ENCODE data around the gene ATP5F1C.

The ATP5F1C gene

GRCh38 chr10:7818295-7819120 lies 30.5 kb downstream of the ATP5F1C start, which contains the start of gene TAF3:
Gene TAF3 (plus strand): TSS chr10:7818505. CDS start chr10:7818710, 205 bp downstream.
- H3K4me3 ChIP-seq (replicated peaks; ENCODE audit: low read depth, low read length), result peak within 1 kb of the TSS; percentile 92
- DNase-seq (ENCODE audit: extremely low read depth, low read depth), result peak; percentile 46
- no peak for TF ChIP-seq CTCF (IDR thresholded peaks at IDR 0.05; ENCODE audit: low read depth, low read length, missing control alignments)

DNA sequence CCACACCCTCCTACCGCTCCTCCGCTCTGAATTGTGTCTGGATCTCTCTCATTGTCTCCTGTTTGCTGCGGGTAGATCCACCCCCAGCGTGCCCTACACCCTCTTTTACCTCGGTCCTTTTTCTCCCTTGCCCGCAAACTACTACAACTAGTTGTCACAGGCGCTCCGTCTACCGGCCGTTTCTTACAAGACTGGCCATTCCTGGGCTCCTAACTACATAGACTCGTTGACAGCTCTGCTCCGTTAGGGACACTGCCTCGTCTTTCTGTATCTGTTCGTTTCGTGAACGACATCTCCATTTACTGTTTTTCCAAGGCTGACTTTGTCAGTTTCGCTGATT lies 31.1 kb downstream of the ATP5F1C start:
- DNase-seq (ENCODE audit: extremely low read depth, low read depth), result no peak
- peak overlapping the region; percentile 92 for H3K4me3 ChIP-seq (replicated peaks; ENCODE audit: low read depth, low read length)
- TF ChIP-seq CTCF (IDR thresholded peaks at IDR 0.05; ENCODE audit: low read depth, low read length, missing control alignments), result peak; percentile 42

DNA sequence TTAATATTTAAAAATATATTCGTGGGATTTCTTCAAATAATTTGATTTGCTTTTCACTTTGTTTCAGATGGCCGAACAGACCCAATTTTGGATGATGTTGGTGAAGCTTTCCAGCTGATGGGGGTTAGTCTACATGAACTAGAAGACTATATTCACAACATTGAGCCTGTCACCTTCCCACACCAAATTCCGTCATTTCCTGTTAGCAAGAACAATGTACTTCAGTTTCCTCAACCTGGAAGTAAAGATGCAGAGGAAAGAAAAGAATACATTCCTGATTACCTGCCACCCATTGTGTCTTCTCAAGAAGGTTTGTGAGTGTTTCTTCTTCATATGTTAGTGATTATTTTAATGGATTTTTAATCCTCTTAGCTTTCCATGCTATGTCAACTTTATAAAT lies 36.3 kb downstream of the ATP5F1C start:
- no peak overlapping the region for H3K4me3 ChIP-seq (replicated peaks; ENCODE audit: low read depth, low read length)
- no peak for TF ChIP-seq CTCF (IDR thresholded peaks at IDR 0.05; ENCODE audit: low read depth, low read length, missing control alignments)
- no peak for DNase-seq (ENCODE audit: extremely low read depth, low read depth)

- DNase-seq (ENCODE audit: extremely low read depth, low read depth), result peak; percentile 9
- TF ChIP-seq CTCF (IDR thresholded peaks at IDR 0.05; ENCODE audit: low read depth, low read length, missing control alignments), result no peak
Observed at GRCh38 chr10:7826971-7827370, 39.0 kb downstream of the ATP5F1C start.

DNA sequence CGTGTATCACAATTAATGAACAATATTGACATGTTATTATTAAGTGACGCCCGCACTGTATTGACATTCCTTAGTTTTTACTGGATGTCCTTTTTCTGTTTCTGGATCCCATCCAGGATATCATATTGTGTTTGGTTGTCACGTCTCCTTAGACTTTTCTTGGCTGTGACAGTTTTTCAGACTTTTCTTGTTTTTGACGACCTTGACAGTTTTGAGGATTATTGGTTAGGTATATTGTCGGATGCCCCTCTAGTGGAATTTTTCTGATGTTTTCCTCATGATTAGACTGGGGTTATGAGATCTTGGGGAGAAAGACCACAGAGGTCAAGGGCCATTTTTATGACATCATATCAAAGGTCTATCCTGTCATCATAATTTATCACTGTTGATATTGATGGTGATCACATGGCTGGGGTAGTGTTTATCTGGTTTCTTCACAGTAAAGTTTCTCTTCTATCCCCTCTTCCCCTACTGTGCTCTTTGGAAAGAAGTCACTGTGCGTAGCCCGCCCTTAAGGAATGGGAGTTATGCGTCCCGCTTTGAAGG lies 41.4 kb downstream of the ATP5F1C start:
- TF ChIP-seq CTCF (IDR thresholded peaks at IDR 0.05; ENCODE audit: low read depth, low read length, missing control alignments), result no peak
- no peak for DNase-seq (ENCODE audit: extremely low read depth, low read depth)
- no peak overlapping the region for H3K4me3 ChIP-seq (replicated peaks; ENCODE audit: low read depth, low read length)

More at GRCh38 chr10:7826971-7827370, 39.0 kb downstream of the ATP5F1C start:
- no peak overlapping the region for H3K4me3 ChIP-seq (replicated peaks; ENCODE audit: low read depth, low read length)

DNA sequence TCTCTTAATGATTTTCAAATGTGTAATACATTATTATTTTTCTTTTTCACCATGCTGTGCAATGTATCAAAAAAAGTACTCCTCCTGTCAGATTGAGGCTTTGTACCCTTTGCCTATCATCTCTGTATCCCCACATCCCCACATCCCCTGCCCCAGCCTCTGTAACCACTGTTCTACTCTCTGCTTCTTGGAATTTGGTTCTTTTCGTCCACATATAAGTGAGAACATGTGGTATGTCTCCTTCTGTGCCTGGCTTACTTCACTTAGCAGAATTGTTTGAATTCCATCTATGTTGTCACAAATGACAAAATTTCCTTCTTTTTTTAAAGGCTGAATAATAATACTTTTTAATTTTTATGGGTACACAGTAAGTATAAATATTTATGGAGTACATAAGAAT lies 44.1 kb downstream of the ATP5F1C start:
- no peak for TF ChIP-seq CTCF (IDR thresholded peaks at IDR 0.05; ENCODE audit: low read depth, low read length, missing control alignments)
- DNase-seq (ENCODE audit: extremely low read depth, low read depth), result no peak
- no peak overlapping the region for H3K4me3 ChIP-seq (replicated peaks; ENCODE audit: low read depth, low read length)

Measured in HFF-Myc (cell line).